ENCODE data around the gene NSUN2.

GRCh38 chr5:6638236-6638635, 5.4 kb upstream of the NSUN2 start:
- no peak for TF ChIP-seq POLR2A (IDR thresholded peaks at IDR 0.05)
- no peak for TF ChIP-seq CTCF (IDR thresholded peaks at IDR 0.05)
